Right ventricle myocardium inferior (tissue), 1 donor: ENCODE data around the gene KRTAP4-4. TPM values are rescaled to one million over a fixed set of nuclear protein-coding genes. Genes with fewer than 3 reads are reported as not detected.
"Not testable (repeated sequence)": the region's sequence is repeated elsewhere in the genome, so short reads cannot be mapped to it uniquely, and the experiment has no call there.

Experiments used
- ATAC-seq: fragments of 200-7000 bp; cut with Tn5 transposase; one replicate; pipeline ENCODE4 v1.9.1; 2020; ENCODE audit warnings: mild to moderate bottlenecking, moderate library complexity
- DNase-seq: peaks from one replicate; pipeline ENCODE4 v3.0.0; 2021; ENCODE audit errors: missing footprints
- intact Hi-C: fragments of 100-400 bp; cut with DNase I; formaldehyde crosslinking; loops from one replicate; pipeline ENCODE4 v1.11.0; 2022
- total RNA-seq: library from RNA; stranded (reverse); fragmentation: NEBNext Ultra II Directional; extraction: Animal tissue kit (Norgen Biotek cat#: 25700); gene quantifications from one replicate; pipeline ENCODE4 v1.2.1, GENCODE V29; 2021
- donor health status: DM: no; HTN: yes; CAD: no; lungs with severe emphysema.

The KRTAP4-4 gene
- total RNA-seq, 1 donor from 2014 or later, result not detected

DNA sequence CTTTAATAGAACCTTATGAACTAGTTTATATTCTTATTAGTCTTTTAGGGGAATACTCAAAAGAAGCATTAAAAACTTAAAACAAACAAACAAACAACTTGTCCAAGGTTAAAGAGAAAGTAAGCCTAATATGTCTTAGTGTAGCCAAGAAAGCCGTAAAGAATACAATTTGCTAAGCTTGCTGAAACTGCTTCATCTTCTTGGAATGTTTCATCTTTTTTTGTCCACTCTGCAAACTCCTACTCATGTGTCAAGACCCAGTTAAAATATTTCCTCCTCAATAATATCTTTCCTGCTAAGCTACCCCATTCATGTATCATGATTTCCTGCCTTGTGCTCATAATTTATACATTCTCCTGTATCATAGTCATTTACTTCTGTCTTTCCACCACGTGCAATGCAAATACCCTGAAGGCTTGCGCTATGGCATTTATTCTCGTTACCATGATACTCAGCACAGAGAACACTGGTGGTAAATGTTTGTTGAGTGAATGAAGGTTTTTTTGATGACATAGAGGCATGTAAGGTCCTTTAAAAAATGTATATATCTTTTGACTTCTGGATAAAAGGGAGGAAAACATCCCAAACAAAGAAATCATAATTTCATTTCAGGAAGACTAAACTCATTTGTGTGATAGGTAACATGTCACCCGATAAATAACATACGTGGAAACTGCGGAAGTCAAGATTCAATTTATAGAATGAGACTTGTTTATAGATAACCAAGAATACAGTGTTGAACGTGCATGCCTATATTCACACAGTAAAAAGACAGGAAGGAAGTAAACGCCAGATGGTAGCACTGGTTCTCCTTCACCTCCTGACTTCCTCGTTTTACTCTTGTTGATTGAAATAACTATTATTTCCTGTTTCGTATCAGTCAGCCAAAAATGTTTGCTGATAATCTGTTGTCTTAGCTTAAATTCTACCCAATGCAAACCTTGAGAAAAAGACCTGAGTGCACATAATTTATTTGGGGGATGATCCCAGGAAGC, 40.6 kb downstream of the KRTAP4-4 start:
- intact Hi-C loops, DNase-seq, ATAC-seq: not testable (repeated sequence)

- ATAC-seq, result no peak
- no peak for DNase-seq
- intact Hi-C loops, result no loop called here
These were observed 41.8 kb downstream of the KRTAP4-4 start for GRCh38 chr17:41118721-41119120.

DNA sequence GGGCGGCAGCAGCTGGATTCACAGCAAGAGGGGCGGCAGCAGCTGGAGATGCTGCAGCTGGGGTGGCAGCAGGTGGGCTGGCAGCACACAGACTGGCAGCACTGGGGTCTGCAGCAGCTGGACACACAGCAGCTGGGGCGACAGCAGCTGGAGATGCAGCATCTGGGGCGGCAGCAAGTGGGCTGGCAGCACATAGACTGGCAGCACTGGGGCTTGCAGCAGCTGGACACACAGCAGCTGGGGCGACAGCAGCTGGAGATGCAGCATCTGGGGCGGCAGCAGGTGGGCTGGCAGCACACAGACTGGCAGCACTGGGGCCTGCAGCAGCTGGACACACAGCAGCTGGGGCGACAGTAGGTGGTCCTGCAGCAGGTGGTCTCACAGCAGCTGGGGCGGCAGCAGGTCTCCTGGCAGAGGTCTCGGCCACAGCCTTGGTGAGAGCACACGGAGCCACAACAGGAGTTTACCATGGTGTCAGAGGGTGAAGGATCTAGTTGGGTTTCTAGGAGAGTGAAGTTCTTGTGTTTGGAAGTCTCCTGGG, 42.6 kb downstream of the KRTAP4-4 start, which contains the start of gene KRTAP4-11:
Gene KRTAP4-11 (minus strand): TSS at position 528 of the 541 bp plus-strand sequence. CDS start 58 bp downstream, at position 470.
- intact Hi-C loops, DNase-seq, ATAC-seq: not testable (repeated sequence)

DNA sequence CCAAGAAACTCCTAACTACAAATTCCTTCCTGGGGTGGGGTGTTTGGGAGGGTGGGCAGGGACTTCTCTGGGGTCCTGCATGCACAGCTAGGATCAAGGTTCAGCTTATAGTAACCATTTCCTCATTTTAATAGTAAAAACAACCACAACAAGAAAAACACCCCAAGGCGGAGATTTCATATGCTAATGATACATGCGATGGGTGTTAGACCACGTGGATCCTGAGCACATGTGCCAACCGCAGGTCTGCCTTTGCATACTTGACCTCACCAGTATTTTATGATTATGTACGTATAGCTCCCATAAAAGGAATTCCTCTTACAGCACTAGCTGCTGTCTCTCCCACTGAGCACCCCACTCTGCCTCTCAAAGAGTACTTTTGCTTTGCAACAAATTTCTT, 44.3 kb downstream of the KRTAP4-4 start:
- no peak for DNase-seq
- no peak for ATAC-seq
- intact Hi-C loops, result no loop called here

- intact Hi-C loops, result no loop called here
- no peak for DNase-seq
- no peak for ATAC-seq
These were observed 49.2 kb downstream of the KRTAP4-4 start for GRCh38 chr17:41111151-41111885.

Other genes with a start within 250 kb of the KRTAP4-4 start
- gene KRT23, start 223.1 kb downstream of the KRTAP4-4 start, total RNA-seq, result 0.16 TPM
- not detected for gene KRT39, start 193.8 kb downstream of the KRTAP4-4 start, total RNA-seq
- not detected for gene KRT40, start 176.4 kb downstream of the KRTAP4-4 start, total RNA-seq
- gene KRTAP3-3, start 166.6 kb downstream of the KRTAP4-4 start, total RNA-seq, result not detected
- gene KRTAP3-2, start 160.8 kb downstream of the KRTAP4-4 start, total RNA-seq, result not detected
- gene KRTAP3-1, start 151.6 kb downstream of the KRTAP4-4 start, total RNA-seq, result not detected
- gene KRTAP1-5, start 133.5 kb downstream of the KRTAP4-4 start, total RNA-seq, result not detected
- not detected for gene KRTAP1-4, start 130.6 kb downstream of the KRTAP4-4 start, total RNA-seq
- not detected for gene KRTAP1-3, start 125.9 kb downstream of the KRTAP4-4 start, total RNA-seq
- not detected for gene KRTAP1-1, start 119.3 kb downstream of the KRTAP4-4 start, total RNA-seq
- not detected for gene KRTAP2-1, start 113.4 kb downstream of the KRTAP4-4 start, total RNA-seq
- not detected for gene KRTAP2-2, start 105.5 kb downstream of the KRTAP4-4 start, total RNA-seq
- not detected for gene KRTAP2-3, start 100.6 kb downstream of the KRTAP4-4 start, total RNA-seq
- gene KRTAP2-4, start 94.9 kb downstream of the KRTAP4-4 start, total RNA-seq, result not detected
- not detected for gene KRTAP4-7, start 76.6 kb downstream of the KRTAP4-4 start, total RNA-seq
- gene KRTAP4-8, start 62.6 kb downstream of the KRTAP4-4 start, total RNA-seq, result not detected
- gene KRTAP4-16, start 58.5 kb downstream of the KRTAP4-4 start, total RNA-seq, result not detected
- gene KRTAP4-9, start 55.4 kb downstream of the KRTAP4-4 start, total RNA-seq, result not detected
- not detected for gene KRTAP4-11, start 42.4 kb downstream of the KRTAP4-4 start, total RNA-seq
- not detected for gene KRTAP4-12, start 36.6 kb downstream of the KRTAP4-4 start, total RNA-seq
- not detected for gene KRTAP4-6, start 20.2 kb downstream of the KRTAP4-4 start, total RNA-seq
- gene KRTAP4-5, start 10.9 kb downstream of the KRTAP4-4 start, total RNA-seq, result not detected
- gene KRTAP4-3, start 7.5 kb upstream of the KRTAP4-4 start, total RNA-seq, result not detected
- not detected for gene KRTAP4-2, start 17.5 kb upstream of the KRTAP4-4 start, total RNA-seq
- not detected for gene KRTAP4-1, start 24.2 kb upstream of the KRTAP4-4 start, total RNA-seq
- not detected for gene KRTAP9-1, start 29.1 kb upstream of the KRTAP4-4 start, total RNA-seq
- gene KRTAP9-2, start 65.9 kb upstream of the KRTAP4-4 start, total RNA-seq, result not detected
- not detected for gene KRTAP9-3, start 71.7 kb upstream of the KRTAP4-4 start, total RNA-seq
- not detected for gene KRTAP9-8, start 77.3 kb upstream of the KRTAP4-4 start, total RNA-seq
- not detected for gene KRTAP9-4, start 88.9 kb upstream of the KRTAP4-4 start, total RNA-seq
- not detected for gene KRTAP9-9, start 94.6 kb upstream of the KRTAP4-4 start, total RNA-seq
- gene KRTAP9-6, start 104.6 kb upstream of the KRTAP4-4 start, total RNA-seq, result not detected
- not detected for gene KRTAP9-7, start 115.0 kb upstream of the KRTAP4-4 start, total RNA-seq
- gene KRTAP29-1, start 142.1 kb upstream of the KRTAP4-4 start, total RNA-seq, result not detected
- gene KRTAP16-1, start 148.6 kb upstream of the KRTAP4-4 start, total RNA-seq, result not detected
- not detected for gene KRTAP17-1, start 155.0 kb upstream of the KRTAP4-4 start, total RNA-seq
- gene KRT33A, start 190.1 kb upstream of the KRTAP4-4 start, total RNA-seq, result not detected
- not detected for gene KRT33B, start 209.1 kb upstream of the KRTAP4-4 start, total RNA-seq
- not detected for gene KRT34, start 221.6 kb upstream of the KRTAP4-4 start, total RNA-seq
- gene KRT31, start 236.9 kb upstream of the KRTAP4-4 start, total RNA-seq, result not detected